HG02884 (cell line): ENCODE data around the gene AKR1C8.
"Not testable (repeated sequence)": the region's sequence is repeated elsewhere in the genome, so short reads cannot be mapped to it uniquely, and the experiment has no call there.

Experiments used
- ATAC-seq: cut with Tn5 transposase; IDR thresholded peaks from one replicate; pipeline ENCODE4 v1.9.1; 2021; ENCODE audit warnings: mild to moderate bottlenecking, moderate library complexity; ENCODE audit not compliant: unreplicated experiment

Gene AKR1C8

GRCh38 chr10:5109861-5110260 lies 75.1 kb downstream of the AKR1C8 start:
- ATAC-seq: not testable (repeated sequence)

- no peak for ATAC-seq
Measured at GRCh38 chr10:5108658-5109416, 76.1 kb downstream of the AKR1C8 start.

DNA sequence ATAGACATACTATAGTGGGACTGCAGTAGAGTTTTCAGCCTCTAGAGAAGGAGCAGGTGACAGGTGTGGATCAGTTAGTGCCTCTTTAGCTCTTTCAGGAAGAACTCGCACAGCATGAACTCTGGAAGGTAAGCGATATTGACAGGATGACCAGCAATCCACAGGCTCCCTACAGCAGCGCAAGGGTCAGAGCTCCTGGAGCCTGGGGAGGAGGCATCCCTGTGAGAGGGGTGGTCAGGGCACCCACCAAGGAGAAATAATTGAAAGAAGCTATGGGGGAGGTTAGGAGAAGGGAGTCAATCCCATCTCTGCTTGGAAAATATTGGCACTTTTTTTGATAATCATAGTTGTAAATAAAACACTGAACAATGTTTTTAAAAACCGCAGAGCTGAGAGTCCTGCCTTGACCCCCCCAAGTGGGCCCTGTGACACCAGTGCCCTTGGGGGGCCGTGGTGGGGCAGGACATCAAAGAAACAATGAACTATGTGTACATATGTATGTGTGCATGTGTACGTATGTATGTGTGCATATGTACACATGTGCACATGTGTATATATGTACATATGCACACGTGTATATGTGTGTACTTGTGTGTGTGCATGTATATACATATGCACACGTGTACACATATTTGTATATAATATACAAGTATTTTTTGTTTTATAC lies 77.0 kb downstream of the AKR1C8 start:
- ATAC-seq: no peak

GRCh38 chr10:5106553-5106952 lies 78.4 kb downstream of the AKR1C8 start:
- ATAC-seq: no peak

- ATAC-seq: no peak
Measured at GRCh38 chr10:5105626-5106025, 79.3 kb downstream of the AKR1C8 start.
